HG03432 (cell line): ENCODE data around the gene PLSCR3.

Source experiments
- ATAC-seq: cut with Tn5 transposase; IDR thresholded peaks from one replicate; pipeline ENCODE4 v1.9.1; 2021; ENCODE audit warnings: mild to moderate bottlenecking, moderate library complexity; ENCODE audit not compliant: unreplicated experiment

The PLSCR3 gene

GRCh38 chr17:7426896-7427489 lies 32.7 kb upstream of the PLSCR3 start:
- no peak for ATAC-seq

GRCh38 chr17:7426203-7426863 lies 32.0 kb upstream of the PLSCR3 start:
- no peak for ATAC-seq

GRCh38 chr17:7425756-7426155 lies 31.4 kb upstream of the PLSCR3 start:
- ATAC-seq: no peak

- no peak for ATAC-seq
Measured at GRCh38 chr17:7425316-7425715, 31.0 kb upstream of the PLSCR3 start, which contains the start of gene SPEM2. SPEM2 (plus strand) TSS chr17:7425616; CDS start chr17:7425689, 73 bp downstream.

GRCh38 chr17:7423679-7424078 lies 29.4 kb upstream of the PLSCR3 start:
- ATAC-seq: no peak

- no peak for ATAC-seq
Measured at GRCh38 chr17:7421186-7421585, 26.9 kb upstream of the PLSCR3 start.

GRCh38 chr17:7419819-7420610 lies 25.7 kb upstream of the PLSCR3 start, which contains the start of gene SPEM1:
SPEM1 (plus strand) TSS chr17:7420324; CDS start chr17:7420385, 61 bp downstream.
- ATAC-seq: no peak

- no peak for ATAC-seq
Measured at GRCh38 chr17:7418472-7419152, 24.3 kb upstream of the PLSCR3 start.

GRCh38 chr17:7417056-7417655 lies 22.8 kb upstream of the PLSCR3 start:
- no peak for ATAC-seq

GRCh38 chr17:7416323-7416722 lies 22.0 kb upstream of the PLSCR3 start:
- no peak for ATAC-seq

- no peak for ATAC-seq
Measured at GRCh38 chr17:7415784-7416183, 21.5 kb upstream of the PLSCR3 start.

GRCh38 chr17:7414837-7415236 lies 20.5 kb upstream of the PLSCR3 start:
- no peak for ATAC-seq

- no peak for ATAC-seq
Measured at GRCh38 chr17:7413346-7413985, 19.1 kb upstream of the PLSCR3 start.

- no peak for ATAC-seq
Measured at GRCh38 chr17:7411427-7411750, 17.1 kb upstream of the PLSCR3 start.

- ATAC-seq: no peak
Measured at GRCh38 chr17:7410634-7411426, 16.5 kb upstream of the PLSCR3 start.

- ATAC-seq: no peak
Measured at GRCh38 chr17:7409716-7410115, 15.4 kb upstream of the PLSCR3 start.

- ATAC-seq: no peak
Measured at GRCh38 chr17:7408863-7409262, 14.5 kb upstream of the PLSCR3 start.

GRCh38 chr17:7408252-7408727 lies 14.0 kb upstream of the PLSCR3 start:
- no peak for ATAC-seq

- no peak for ATAC-seq
Measured at GRCh38 chr17:7407485-7408251, 13.3 kb upstream of the PLSCR3 start, which contains the start of gene NLGN2. NLGN2 (plus strand) TSS chr17:7407845; CDS start chr17:7408256, 411 bp downstream.
